A673 (cell line): ENCODE measurements around the gene NT5C2. TPM values are rescaled to one million over a fixed set of nuclear protein-coding genes. Genes with fewer than 3 reads are reported as not detected.
"Not testable (repeated sequence)": the region's sequence is repeated elsewhere in the genome, so short reads cannot be mapped to it uniquely, and the experiment has no call there.

Experiments
- BruUV-seq: library from RNA; stranded (reverse); fragments of 400-500 nt; replicated peaks from 2 replicates; lab custom pipeline; 2021; lab: Mats Ljungman, UMichigan
- CTCF ChIA-PET: fragments of 300-600 bp; sonication (Branson Sonifier 250); formaldehyde crosslinking; loops from one replicate; lab custom pipeline; 2022; ENCODE audit warnings: antibody characterized with exemption; lab: Charles Lee
- POLR2A ChIA-PET: fragments of 300-600 bp; sonication (Branson Sonifier 250); formaldehyde crosslinking; loops from one replicate; lab custom pipeline; 2022; ENCODE audit warnings: antibody characterized with exemption; ENCODE audit not compliant: low non-redundant PET; lab: Charles Lee
- DNase-seq: peaks from one replicate; pipeline ENCODE4 v3.0.0-alpha.2; 2015; ENCODE audit warnings: low spot score
- H3K27ac ChIP-seq: fragments of 200-600 bp; sonication (generic); 2 replicates; pipeline ENCODE4 v1.5.1; 2016; ENCODE audit warnings: mixed run types, low read depth, mild to moderate bottlenecking, mixed read lengths, antibody characterized with exemption, low read length; ENCODE audit not compliant: poor library complexity, severe bottlenecking
- H3K27me3 ChIP-seq: fragments of 200-600 bp; sonication (generic); replicated peaks from 2 replicates; pipeline ENCODE4 v1.6.1; 2017; ENCODE audit warnings: mixed run types, low read depth, mild to moderate bottlenecking, mixed read lengths, antibody characterized with exemption, low read length; ENCODE audit not compliant: insufficient read depth, poor library complexity
- H3K36me3 ChIP-seq: fragments of 200-600 bp; sonication (generic); 2 replicates; pipeline ENCODE4 v1.6.1; 2016; ENCODE audit warnings: mixed run types, mild to moderate bottlenecking, mixed read lengths, antibody characterized with exemption, low read length; ENCODE audit not compliant: insufficient read depth, poor library complexity, severe bottlenecking
- H3K4me1 ChIP-seq: fragments of 200-600 bp; sonication (generic); 2 replicates; pipeline ENCODE4 v1.6.1; 2017; ENCODE audit warnings: mixed run types, mild to moderate bottlenecking, mixed read lengths, antibody characterized with exemption, low read length; ENCODE audit not compliant: insufficient read depth, poor library complexity, severe bottlenecking
- H3K4me3 ChIP-seq: fragments of 200-600 bp; sonication (generic); 2 replicates; pipeline ENCODE4 v1.5.1; 2016; ENCODE audit warnings: low read depth, mixed run types, mild to moderate bottlenecking, mixed read lengths, low read length; ENCODE audit not compliant: poor library complexity, severe bottlenecking
- H3K9me3 ChIP-seq: fragments of 200-600 bp; sonication (generic); 2 replicates; pipeline ENCODE4 v1.6.1; 2016; ENCODE audit warnings: mixed run types, low read depth, mild to moderate bottlenecking, mixed read lengths, antibody characterized with exemption, low read length; ENCODE audit not compliant: poor library complexity, severe bottlenecking
- EZH2 ChIP-seq: fragments of 200-600 bp; sonication (generic); IDR thresholded peaks from 2 replicates; pipeline ENCODE4 v1.6.1; 2017; ENCODE audit warnings: borderline replicate concordance, low read depth, mild to moderate bottlenecking, mixed read lengths, antibody characterized with exemption, low read length; ENCODE audit not compliant: poor library complexity, severe bottlenecking
- intact Hi-C: fragments of 100-400 bp; cut with micrococcal nuclease; formaldehyde crosslinking; loops from one replicate; pipeline ENCODE4 v1.10.0; 2022; ENCODE audit not compliant: unreplicated experiment
- total RNA-seq: library from RNA; stranded (reverse); gene quantifications from 2 replicates; pipeline ENCODE4 v1.2.3, GENCODE V29; 2021
- TF ChIP-seq, protein P1 (sequence below): fragments of 300-800, 200-600 bp; sonication (generic); conservative IDR thresholded peaks from 2 replicates; pipeline ENCODE4 v1.5.1; 2017; ENCODE audit warnings: low read depth, mild to moderate bottlenecking, antibody characterized with exemption, low read length, moderate library complexity, mixed read lengths

The NT5C2 gene
- total RNA-seq, 1 experiment from 2014 or later: 61.8 TPM

DNA sequence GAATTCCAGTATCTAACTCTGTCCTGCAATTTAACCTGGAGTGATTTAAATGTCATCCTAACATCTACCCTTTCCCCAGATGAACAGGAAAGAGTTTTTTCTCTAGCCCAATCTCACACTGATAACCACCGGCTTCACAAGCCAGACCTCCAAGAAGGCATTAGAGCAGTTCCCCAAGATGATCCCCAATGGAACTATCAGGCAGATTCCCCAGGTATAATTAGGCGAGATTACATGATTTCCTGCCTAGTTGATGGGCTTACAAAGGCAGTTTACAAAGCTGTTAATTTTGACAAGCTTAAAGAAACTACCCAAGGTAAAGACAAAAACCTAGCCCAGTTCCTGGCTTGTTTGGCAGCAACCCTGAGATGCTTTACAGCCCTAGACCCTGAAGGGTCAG lies 14.1 kb upstream of the NT5C2 start:
- Histone ChIP-seq H3K27me3 (no peaks in the 10 kb centered on the region), H3K4me1 (no peaks in the 10 kb centered on the region), H3K9me3 (no peaks in the 10 kb centered on the region), H3K27ac (no peak overlapping the region), H3K36me3 (no peaks in the 10 kb centered on the region), H3K4me3 (no peak overlapping the region)
- intact Hi-C loops: no loop called here
- ChIA-PET CTCF (no interaction called here), POLR2A (no interaction called here)
- TF ChIP-seq, protein P1, sequence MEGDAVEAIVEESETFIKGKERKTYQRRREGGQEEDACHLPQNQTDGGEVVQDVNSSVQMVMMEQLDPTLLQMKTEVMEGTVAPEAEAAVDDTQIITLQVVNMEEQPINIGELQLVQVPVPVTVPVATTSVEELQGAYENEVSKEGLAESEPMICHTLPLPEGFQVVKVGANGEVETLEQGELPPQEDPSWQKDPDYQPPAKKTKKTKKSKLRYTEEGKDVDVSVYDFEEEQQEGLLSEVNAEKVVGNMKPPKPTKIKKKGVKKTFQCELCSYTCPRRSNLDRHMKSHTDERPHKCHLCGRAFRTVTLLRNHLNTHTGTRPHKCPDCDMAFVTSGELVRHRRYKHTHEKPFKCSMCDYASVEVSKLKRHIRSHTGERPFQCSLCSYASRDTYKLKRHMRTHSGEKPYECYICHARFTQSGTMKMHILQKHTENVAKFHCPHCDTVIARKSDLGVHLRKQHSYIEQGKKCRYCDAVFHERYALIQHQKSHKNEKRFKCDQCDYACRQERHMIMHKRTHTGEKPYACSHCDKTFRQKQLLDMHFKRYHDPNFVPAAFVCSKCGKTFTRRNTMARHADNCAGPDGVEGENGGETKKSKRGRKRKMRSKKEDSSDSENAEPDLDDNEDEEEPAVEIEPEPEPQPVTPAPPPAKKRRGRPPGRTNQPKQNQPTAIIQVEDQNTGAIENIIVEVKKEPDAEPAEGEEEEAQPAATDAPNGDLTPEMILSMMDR: no peak
- no peak for TF ChIP-seq EZH2
- BruUV-seq: no TSS peak
- DNase-seq: no peak

DNA sequence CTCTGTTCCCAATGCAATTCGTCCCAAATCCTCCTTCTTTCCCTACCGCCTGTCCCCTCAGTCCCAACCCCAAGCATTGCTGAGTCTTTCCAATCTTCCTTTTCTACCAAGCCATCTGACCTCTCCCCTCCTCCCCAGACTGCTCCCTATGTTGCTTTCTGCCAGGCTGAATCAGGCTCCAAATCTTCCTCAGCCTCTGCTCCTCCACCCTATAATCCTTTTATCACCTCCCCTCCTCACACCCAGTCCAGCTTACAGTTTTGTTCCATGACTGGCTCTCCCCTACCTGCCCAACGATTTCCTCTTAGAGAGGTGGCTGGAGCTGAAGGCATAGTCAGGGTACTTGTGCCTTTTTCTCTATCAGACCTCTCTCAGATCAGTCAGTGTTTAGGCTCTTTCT lies 13.6 kb upstream of the NT5C2 start:
- intact Hi-C loops, DNase-seq, H3K36me3 ChIP-seq, POLR2A ChIA-PET, BruUV-seq, H3K27ac ChIP-seq, H3K9me3 ChIP-seq, CTCF ChIA-PET, H3K4me3 ChIP-seq, H3K27me3 ChIP-seq, H3K4me1 ChIP-seq: not testable (repeated sequence)

DNA sequence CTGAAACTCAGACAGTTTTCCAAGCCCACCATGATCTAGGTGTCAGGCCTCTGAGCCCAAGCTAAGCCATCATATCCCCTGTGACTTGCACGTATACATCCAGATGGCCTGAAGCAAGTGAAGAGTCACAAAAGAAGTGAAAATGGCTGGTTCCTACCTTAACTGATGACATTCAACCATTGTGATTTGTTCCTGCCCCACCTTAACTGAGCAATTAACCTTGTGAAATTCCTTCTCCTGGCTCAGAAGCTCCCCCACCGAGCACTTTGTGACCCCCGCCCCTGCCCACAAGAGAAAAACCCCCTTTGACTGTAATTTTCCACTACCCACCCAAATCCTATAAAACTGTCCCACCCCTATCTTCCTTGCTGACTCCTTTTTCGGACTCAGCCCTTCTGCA lies 12.3 kb upstream of the NT5C2 start:
- H3K9me3 ChIP-seq, H3K27ac ChIP-seq, CTCF ChIA-PET, H3K4me3 ChIP-seq, intact Hi-C loops, DNase-seq, H3K27me3 ChIP-seq, H3K36me3 ChIP-seq, BruUV-seq, H3K4me1 ChIP-seq, POLR2A ChIA-PET: not testable (repeated sequence)

DNA sequence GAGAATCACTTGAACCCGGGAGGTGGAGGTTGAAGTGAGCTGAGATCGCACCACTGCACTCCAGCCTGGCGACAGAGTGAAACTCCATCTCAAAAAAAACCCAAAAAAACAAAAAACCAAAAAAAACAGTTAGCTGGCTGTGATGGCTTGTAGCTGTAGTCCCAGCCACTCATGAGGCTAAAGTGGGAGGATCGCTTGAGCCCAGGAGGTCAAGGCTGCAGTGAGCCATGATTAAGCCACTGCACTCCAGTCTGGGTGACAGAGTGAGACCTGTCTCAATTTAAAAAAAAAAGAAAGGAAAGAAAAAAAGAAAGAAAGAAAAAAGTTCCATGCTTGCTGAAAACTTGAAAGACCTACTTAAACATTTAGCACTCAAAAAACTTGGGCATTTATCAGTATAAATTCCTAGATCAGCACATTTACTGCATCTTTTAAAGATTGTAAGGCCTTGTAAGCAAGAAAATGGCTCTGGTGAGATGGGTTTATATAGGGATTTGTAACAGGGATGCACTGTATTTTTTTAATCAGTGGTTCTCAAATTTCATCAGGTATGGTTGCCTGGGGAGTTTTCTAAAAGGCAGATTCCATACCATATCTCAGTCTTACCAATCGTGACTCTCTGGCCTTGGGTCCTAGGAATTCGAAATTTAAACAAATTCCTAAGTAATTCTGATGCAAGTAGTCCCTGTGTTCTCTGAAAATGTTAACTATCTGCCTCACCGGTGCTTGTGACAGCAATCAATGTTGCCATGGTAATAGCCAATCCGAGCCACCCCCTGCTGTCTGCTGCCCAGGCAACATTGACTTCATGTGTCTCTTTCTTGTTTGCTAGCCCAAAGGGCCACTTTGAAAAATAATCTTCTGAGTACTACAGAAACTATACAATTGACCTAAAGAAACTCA lies 11.5 kb upstream of the NT5C2 start:
- no peak for DNase-seq
- no peaks in the 10 kb centered on the region for H3K27me3 ChIP-seq
- no peaks in the 10 kb centered on the region for H3K36me3 ChIP-seq
- no peaks in the 10 kb centered on the region for H3K4me1 ChIP-seq
- intact Hi-C loops: no loop called here
- CTCF ChIA-PET: no interaction called here
- H3K4me3 ChIP-seq: no peak overlapping the region
- H3K27ac ChIP-seq: no peak overlapping the region
- H3K9me3 ChIP-seq: no peaks in the 10 kb centered on the region
- no TSS peak for BruUV-seq
- POLR2A ChIA-PET: interaction anchor here (0.7 kb wide), 1 partner anchor 13 kb away, joined by 4 read pairs; no protein-coding TSS in a partner anchor
- TF ChIP-seq, protein P1: no peak
- TF ChIP-seq EZH2: no peak
